Transverse colon (tissue), 4 donors: ENCODE data around the gene CYB5R4. TPM values are rescaled to one million over a fixed set of nuclear protein-coding genes. Genes with fewer than 3 reads are reported as not detected.

Experiments
- DNase-seq: peaks from one replicate; pipeline ENCODE4 v3.0.0-alpha.2; 2019
- H3K27ac ChIP-seq, 4 donors: fragments of 200-600 bp; sonication (generic); 2 replicates each; pipeline ENCODE4 v1.5.1; 2016 to 2018; ENCODE audit warnings: inconsistent platforms in 4 of 4
- H3K27me3 ChIP-seq: fragments of 200-600 bp; sonication (generic); 2 replicates; pipeline ENCODE4 v1.5.1; 2017; ENCODE audit warnings: inconsistent platforms
- H3K36me3 ChIP-seq, 4 donors: fragments of 200-600 bp; sonication (generic); 2 replicates each; pipeline ENCODE4 v1.5.1; 2017 to 2019; ENCODE audit warnings: inconsistent platforms in 4 of 4
- H3K4me1 ChIP-seq, 4 donors: fragments of 200-600 bp; sonication (generic); 2 replicates each; pipeline ENCODE4 v1.5.1; 2017 to 2020; ENCODE audit warnings: inconsistent platforms in 4 of 4
- H3K4me3 ChIP-seq, 4 donors: fragments of 200-600 bp; sonication (generic); 1 replicate in 1 of 4; 2 replicates in 3 of 4; pipeline versions ENCODE4 v1.5.1 to v1.6.1; 2017 to 2019; ENCODE audit warnings: inconsistent platforms in 4 of 4
- H3K9me3 ChIP-seq, 2 donors: fragments of 200-600 bp; sonication (generic); 2 replicates each; pipeline ENCODE4 v1.5.1; 2017 to 2019; ENCODE audit warnings: inconsistent platforms in 2 of 2
- CTCF ChIP-seq, 5 experiments: fragments of 200-600 bp in 3 of 5; fragments of 450-650 bp in 2 of 5; sonication (generic) in 3 of 5; IDR thresholded peaks; 1 replicate in 2 of 5; 2 replicates in 3 of 5; pipeline ENCODE4 v1.5.1; 2016 to 2017; ENCODE audit warnings: antibody characterized with exemption in 5 of 5, inconsistent platforms in 3 of 5, mild to moderate bottlenecking in 2 of 5, moderate library complexity in 1 of 5
- EP300 ChIP-seq: sonication (generic); formaldehyde crosslinking; IDR thresholded peaks from one replicate; pipeline ENCODE4 v1.6.1; 2017; ENCODE audit warnings: antibody characterized with exemption, low read depth
- POLR2A ChIP-seq: fragments of 450-650 bp; IDR thresholded peaks from one replicate; pipeline ENCODE4 v1.6.1; 2016; ENCODE audit warnings: antibody characterized with exemption, mild to moderate bottlenecking, moderate library complexity
- POLR2AphosphoS5 ChIP-seq, 3 donors: sonication (generic); formaldehyde crosslinking; IDR thresholded peaks; one replicate each; pipeline ENCODE4 v1.6.1; 2016; ENCODE audit warnings: antibody characterized with exemption in 3 of 3
- WGBS, 2 donors: methylation state at CpG; one replicate each; pipeline ENCODE4 v1.1.5; 2018; ENCODE audit warnings: low coverage in 1 of 2; 5-methylcytosine and 5-hydroxymethylcytosine counted together
- in situ Hi-C, 4 donors: fragments of 200-750 bp; cut with MboI; loops; one replicate each; pipeline versions ENCODE4 v1.15.0 to v1.15.1; 2017; ENCODE audit warnings: low sequenced_read_pairs in 3 of 4, low pct_ligation_motif_present in 1 of 4, low pct_unique_long_range_greater_than_20kb in 1 of 4
- intact Hi-C: fragments of 100-400 bp; cut with DNase I; formaldehyde crosslinking; loops from one replicate; pipeline ENCODE4 v1.15.1; 2023; ENCODE audit warnings: low total_unique reads
- total RNA-seq, 4 donors: library from RNA; depleted of rRNA; stranded (reverse); fragments of >200 nt; gene quantifications; one replicate each; pipeline ENCODE4 v1.1.0, GENCODE V29; 2016

Gene CYB5R4
- total RNA-seq, 4 donors from 2014 or later, result 6.0 to 10.5 (median 8.4) TPM

- no peak overlapping the region for H3K4me3 ChIP-seq
- H3K9me3 ChIP-seq, result no peaks in the 10 kb centered on the region
- peaks cover 6 to 20% (median 18%) of the 10 kb centered on the region in 4 donors for H3K4me1 ChIP-seq
- no peak overlapping the region for H3K27ac ChIP-seq
- H3K36me3 ChIP-seq, result no peaks in the 10 kb centered on the region
- WGBS, 2 donors, result 62% methylated on average over 2 to 5 of the region's 5 CpGs
- intact Hi-C loops (no loop called here), in situ Hi-C loops (no loop called here)
- H3K27me3 ChIP-seq, result peaks cover 57% of the 10 kb centered on the region
- TF ChIP-seq CTCF (IDR thresholded peaks at IDR 0.05) (no peak), POLR2AphosphoS5 (IDR thresholded peaks at IDR 0.05) (no peak), POLR2A (no peak), EP300 (no peak)
- DNase-seq, result no peak
Measured at GRCh38 chr6:83854766-83855165, 4.7 kb upstream of the CYB5R4 start.

GRCh38 chr6:83860359-83860755 is 868 bp downstream of the CYB5R4 start:
- in situ Hi-C loops, result no loop called here
- intact Hi-C loops, result no loop called here

GRCh38 chr6:83860782-83861495 is 1.4 kb downstream of the CYB5R4 start:
- Histone ChIP-seq H3K4me1 (peaks cover 12 to 22% (median 16%) of the 10 kb centered on the region in 4 donors), H3K9me3 (no peaks in the 10 kb centered on the region), H3K27ac (peak overlapping the region in 1 of 4 donors; percentile 91), H3K27me3 (no peaks in the 10 kb centered on the region), H3K36me3 (peaks cover 0 to 10% (median 4%) of the 10 kb centered on the region in 4 donors), H3K4me3 (peak overlapping the region in 3 of 4 donors; percentile 71 to 98 (median 92))
- WGBS, 2 donors, result 47 to 56% methylated on average over 8 of the region's 8 CpGs
- in situ Hi-C loops, result no loop called here
- intact Hi-C loops, result no loop called here
- no peak for DNase-seq
- TF ChIP-seq POLR2A, result no peak
- no peak for TF ChIP-seq POLR2AphosphoS5 (IDR thresholded peaks at IDR 0.05)
- no peak for TF ChIP-seq CTCF (IDR thresholded peaks at IDR 0.05)
- no peak for TF ChIP-seq EP300

More at GRCh38 chr6:83860359-83860755, 868 bp downstream of the CYB5R4 start:
- Histone ChIP-seq H3K27ac (peak overlapping the region; percentile 82 to 94 (median 92)), H3K36me3 (peaks cover 0 to 10% (median 4%) of the 10 kb centered on the region in 4 donors), H3K9me3 (no peaks in the 10 kb centered on the region), H3K4me3 (peak overlapping the region; percentile 71 to 98 (median 84)), H3K4me1 (peaks cover 12 to 22% (median 16%) of the 10 kb centered on the region in 4 donors), H3K27me3 (peaks cover 2% of the 10 kb centered on the region)
- WGBS, 2 donors, result 6 to 17% methylated on average over 7 of the region's 7 CpGs
- TF ChIP-seq POLR2AphosphoS5 (IDR thresholded peaks at IDR 0.05) (no peak), CTCF (IDR thresholded peaks at IDR 0.05) (no peak), POLR2A (no peak), EP300 (no peak)
- DNase-seq, result no peak

GRCh38 chr6:83862776-83863471 is 3.4 kb downstream of the CYB5R4 start:
- H3K9me3 ChIP-seq, result no peaks in the 10 kb centered on the region
- no peaks in the 10 kb centered on the region for H3K27me3 ChIP-seq
- H3K4me1 ChIP-seq, result peaks cover 12 to 22% (median 16%) of the 10 kb centered on the region in 4 donors
- TF ChIP-seq CTCF (IDR thresholded peaks at IDR 0.05) (no peak), EP300 (no peak), POLR2A (no peak), POLR2AphosphoS5 (IDR thresholded peaks at IDR 0.05) (no peak)
- H3K4me3 ChIP-seq, result no peak overlapping the region
- WGBS, 2 donors, result 56 to 71% methylated on average over 4 of the region's 4 CpGs
- in situ Hi-C loops, result no loop called here
- intact Hi-C loops, result no loop called here
- no peak overlapping the region for H3K27ac ChIP-seq
- no peak for DNase-seq
- peaks cover 0 to 15% (median 7%) of the 10 kb centered on the region in 4 donors for H3K36me3 ChIP-seq
